AG20443 (cell line): Measurements from ENCODE around the gene STK24.
A peak's percentile ranks its signal among the peaks of the same experiment; 100 is the strongest.

Source experiments
- DNase-seq: peaks from one replicate; pipeline ENCODE4 v3.0.0; 2012; ENCODE audit warnings: low spot score, mixed read lengths

Gene STK24

DNA sequence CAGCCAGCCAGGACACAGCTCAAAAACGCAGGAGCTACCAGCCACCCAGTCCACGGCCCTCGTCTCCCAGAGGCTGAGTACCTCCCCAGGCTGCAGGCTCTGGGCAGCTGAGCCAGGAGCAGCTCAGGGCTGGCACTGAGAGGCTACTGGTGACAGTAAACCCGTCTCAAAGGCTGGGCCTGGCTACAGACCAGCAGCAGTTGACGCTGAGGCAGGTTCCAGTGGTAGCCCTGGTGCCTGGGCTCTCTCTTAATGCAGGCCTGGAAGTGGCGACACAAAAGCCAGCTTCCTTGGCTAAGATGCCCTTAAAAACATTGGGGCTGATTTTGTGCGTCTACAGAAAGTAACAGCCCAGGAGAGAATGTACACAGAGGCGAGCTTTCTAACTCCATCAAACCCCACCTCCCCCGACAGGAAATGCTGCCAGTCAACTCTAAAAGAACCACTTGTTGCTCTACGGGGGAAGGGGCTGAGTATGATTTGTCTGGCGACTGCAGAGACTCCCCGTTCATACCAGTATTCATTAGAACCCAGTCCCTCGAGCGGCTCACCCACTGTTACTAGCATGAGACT, 126.3 kb downstream of the STK24 start:
- DNase-seq: no peak

DNA sequence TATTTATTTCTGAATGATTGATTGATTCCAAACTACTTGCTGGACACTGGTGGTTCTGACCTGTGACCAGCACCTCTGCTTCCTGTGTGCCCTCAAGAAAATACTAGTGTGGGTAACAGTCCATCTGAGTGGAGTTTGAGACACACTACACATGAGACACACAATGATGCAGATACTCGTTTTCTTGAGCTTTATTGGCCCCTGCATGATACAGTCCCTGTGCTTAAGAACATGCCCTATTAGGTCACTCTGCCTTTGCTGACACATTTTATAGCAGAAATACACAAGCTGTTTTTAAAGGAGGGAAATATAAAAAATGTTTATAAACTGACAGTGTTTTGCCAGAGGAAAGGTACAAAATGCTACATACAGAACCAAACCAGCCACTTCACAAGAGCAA, 126.9 kb downstream of the STK24 start:
- no peak for DNase-seq

GRCh38 chr13:98449273-98449672, 127.6 kb downstream of the STK24 start:
- no peak for DNase-seq

- no peak for DNase-seq
These were observed 128.3 kb downstream of the STK24 start for GRCh38 chr13:98448642-98448928.

DNA sequence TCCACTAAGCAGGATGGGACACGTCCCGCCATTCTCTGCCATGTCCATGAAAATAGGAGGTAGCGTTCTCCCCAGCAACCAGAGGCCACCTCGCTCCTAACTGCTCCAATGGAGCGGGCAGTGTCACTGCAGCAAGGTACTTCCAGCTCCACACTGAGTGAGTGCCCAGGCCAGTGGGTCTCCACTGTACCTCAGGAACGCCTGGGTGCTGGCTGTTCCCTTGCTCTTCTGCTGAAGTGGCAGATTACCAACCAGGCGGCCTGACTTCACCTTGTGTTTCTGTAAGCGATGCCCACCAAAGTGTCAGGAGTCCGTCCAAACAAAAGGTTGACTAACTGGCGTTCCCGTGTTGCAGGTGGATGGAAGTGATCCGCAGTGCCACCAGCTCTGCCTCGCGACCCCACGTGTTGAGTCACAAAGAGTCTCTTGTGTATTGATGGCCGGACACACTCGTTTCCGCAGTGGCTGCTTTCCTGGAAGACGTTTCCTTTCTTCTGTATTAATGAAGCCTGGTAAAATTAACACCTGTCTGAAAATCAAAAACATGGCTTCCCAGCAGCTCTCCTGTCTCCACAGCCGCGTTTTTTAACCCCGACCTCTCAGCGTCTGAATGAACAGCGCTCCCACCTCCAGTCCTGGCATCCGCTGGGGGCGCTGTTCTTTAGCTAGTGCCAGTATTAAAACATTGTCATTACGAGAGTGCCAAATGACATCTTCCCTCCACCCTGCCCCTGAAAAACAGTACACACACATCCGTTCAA, 128.8 kb downstream of the STK24 start:
- DNase-seq: peak; percentile 56

- DNase-seq: no peak
These were observed 129.8 kb downstream of the STK24 start for GRCh38 chr13:98447130-98447529.

DNA sequence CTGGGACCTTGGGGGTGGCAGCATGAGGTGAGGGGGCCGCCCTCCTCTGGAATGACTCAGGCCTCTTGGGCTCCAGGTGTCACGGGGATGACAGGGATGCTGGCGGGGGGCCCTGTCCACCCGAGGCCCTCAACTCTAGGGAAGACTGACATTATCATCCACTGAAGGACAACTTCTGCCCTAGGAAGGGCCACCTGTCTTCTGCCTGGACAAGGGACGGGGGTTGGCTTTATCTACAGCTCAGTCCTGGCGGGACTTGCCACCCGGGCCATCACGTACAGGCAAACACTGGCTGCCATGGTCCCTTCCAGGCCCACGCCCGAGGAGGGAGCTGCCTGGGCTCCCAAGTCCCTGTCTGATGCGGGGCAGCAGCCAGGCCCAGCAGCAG, 130.7 kb downstream of the STK24 start:
- DNase-seq: no peak

GRCh38 chr13:98445340-98446233, 131.3 kb downstream of the STK24 start:
- DNase-seq: peak; percentile 85

GRCh38 chr13:98444381-98444780, 132.5 kb downstream of the STK24 start:
- DNase-seq: no peak

DNA sequence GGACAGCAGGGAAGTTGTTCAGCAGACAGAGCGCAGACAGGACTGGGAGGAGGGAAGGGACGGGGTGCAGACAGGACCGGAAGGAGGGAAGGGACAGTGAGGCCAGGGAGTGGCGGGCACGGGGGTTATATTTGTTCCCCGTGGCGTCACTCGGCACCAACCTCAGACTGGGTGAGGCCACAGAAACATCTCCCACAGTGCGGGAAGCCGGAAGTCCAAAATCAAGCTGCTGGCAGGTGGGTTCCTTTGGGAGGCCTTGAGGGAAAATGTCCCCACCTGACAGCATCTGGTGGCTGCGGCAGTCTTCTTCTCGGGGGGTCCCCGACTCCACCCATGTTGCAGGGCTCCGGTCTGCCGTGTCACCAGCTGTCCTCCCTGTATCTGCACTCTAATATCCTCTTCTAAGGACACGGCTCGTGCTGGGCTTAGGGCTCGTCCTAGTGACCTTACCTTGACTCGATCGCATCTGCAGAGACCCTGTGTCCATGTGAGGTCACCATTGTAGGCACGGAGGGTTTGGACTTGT, 133.0 kb downstream of the STK24 start:
- DNase-seq: peak; percentile 26

DNA sequence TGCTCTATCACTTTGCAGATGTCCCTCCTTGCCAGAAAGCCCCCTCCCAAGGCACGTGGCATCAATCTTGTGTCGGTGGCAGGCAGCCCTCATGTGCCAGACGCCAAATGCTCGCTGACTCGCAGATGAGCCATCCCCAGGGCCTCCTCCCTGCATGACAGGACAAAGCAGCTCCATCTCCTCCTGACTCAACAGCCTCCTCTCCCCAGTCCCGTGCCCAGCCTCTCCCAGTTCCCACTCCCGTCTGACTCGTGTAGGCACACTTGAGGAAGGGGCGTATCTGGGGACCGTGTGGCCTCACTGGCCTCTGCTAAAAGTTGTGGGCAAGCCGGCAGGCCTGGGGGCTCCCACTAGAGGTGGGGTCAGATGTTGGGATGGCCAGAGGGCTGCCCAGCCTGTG, 133.6 kb downstream of the STK24 start:
- peak; percentile 94 for DNase-seq

- DNase-seq: no peak
These were observed 134.3 kb downstream of the STK24 start for GRCh38 chr13:98442391-98443230.

GRCh38 chr13:98441056-98441676, 135.7 kb downstream of the STK24 start:
- DNase-seq: no peak

DNA sequence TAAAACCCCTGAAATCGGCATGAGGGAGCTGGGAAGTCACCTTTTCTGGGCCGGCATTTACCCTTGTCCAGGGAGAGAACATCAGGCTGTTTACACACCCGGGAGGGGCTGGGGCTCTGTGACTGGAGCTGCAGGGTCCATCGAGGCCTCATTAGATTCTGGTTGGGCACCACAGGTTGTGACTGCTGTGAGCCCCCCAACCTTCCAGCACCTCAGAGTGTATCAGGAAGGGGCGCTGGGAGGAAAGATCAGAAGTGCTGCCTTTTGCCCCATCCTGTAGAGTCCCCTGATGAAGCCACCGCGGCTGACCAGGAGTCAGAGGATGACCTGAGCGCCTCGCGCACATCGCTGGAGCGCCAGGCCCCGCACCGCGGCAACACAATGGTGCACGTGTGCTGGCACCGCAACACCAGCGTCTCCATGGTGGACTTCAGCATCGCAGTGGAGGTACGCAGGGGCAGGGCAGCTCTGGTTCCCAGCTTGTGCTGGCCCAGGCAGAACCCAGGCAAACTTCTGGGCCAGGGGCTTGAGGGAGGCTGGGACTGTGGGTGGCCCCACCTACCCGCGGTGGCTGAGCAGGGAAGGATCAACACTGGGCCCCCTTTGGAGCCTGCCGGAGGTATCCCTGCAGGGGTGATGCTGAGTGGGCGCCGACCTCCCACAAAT, 136.4 kb downstream of the STK24 start:
- no peak for DNase-seq

DNA sequence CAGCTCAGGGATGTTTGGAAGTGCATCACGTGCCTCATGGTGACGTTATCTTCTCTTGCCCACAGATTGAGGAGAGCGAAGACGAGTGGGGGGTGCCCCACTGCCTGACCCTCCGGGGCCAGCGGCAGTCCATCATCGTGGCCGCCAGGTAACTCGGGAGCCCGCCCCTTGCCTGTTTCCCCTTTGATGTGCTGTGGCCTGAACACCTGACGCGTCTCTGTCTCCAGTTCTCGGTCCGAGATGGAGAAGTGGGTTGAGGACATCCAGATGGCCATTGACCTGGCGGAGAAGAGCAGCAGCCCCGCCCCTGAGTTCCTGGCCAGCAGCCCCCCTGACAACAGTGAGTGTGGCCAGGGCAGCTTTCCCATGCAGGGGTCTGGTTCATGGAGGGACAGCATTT, 137.0 kb downstream of the STK24 start:
- DNase-seq: no peak

DNA sequence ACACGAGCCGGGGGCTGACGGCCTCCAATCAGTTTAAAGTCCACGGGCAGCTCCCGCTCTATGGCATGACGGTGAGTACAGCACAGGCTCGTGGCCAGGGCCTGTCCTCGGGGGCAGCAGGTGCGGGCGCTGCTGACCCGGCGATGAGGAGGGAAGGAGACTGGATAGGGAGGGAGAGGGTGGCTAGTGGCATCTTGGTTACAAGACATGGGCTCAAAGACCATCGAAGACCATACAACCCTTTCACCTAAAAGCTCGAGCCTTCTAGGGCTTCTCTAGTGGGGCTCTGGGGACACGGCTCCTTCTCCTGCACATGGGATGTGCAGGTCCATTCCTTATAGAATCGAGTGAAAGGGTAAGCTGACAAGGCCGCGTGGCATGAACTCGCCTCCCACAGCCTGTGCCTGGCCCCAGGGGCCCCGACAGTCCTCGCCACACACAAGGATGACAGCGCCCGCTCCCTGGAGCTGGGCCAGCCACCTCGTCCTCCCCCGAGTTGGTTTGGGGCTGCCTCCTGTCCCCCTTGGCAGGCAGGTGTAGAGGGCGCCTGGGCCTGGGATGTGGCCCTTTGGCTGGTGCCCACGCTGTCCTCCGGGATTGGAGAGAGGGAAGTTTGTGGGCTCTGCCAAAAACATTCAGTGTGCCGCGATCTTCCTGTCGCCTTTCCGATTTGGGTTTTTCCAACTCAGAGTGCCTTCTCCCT, 137.6 kb downstream of the STK24 start:
- no peak for DNase-seq

DNA sequence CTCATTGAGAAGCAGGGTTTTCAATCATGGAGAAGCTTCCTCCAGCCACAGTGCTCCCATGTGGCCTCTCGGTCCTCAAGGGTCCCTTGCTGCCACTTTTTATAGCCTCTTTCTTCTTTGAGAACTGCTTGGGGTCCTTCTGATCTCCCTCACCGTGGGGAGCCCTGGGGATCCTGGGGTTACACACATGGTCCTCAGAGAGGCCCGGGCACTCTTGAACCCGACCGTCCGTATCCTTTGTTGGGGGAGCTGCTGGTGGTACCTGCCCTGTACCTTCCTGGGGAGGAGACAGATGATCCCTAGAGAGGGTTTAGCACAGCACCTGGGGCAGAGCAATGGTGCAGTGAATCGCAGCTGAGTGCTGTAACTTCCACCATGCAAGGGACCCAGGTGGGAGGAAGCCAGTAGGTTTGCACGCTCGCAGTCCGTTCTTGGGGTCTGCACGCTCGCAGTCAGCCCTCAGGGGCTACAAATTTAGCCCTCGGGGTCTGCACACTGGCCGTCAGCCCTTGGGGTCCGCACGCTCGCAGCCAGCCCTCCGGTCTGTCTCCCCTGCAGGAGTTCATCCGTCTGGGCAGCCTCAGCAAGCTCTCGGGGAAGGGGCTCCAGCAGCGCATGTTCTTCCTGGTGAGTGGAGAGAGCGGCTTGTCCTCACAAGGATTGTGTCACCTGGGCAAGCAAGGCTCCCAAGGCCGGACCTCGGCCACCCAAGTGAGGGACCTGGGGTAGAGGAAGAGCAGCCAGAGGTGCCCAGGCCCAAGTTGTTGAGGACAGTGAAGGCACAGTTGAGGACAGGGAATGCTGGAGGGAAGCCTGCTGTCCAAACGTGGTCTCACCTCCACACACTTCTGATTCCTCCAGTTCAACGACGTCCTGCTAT, 138.4 kb downstream of the STK24 start:
- no peak for DNase-seq

DNA sequence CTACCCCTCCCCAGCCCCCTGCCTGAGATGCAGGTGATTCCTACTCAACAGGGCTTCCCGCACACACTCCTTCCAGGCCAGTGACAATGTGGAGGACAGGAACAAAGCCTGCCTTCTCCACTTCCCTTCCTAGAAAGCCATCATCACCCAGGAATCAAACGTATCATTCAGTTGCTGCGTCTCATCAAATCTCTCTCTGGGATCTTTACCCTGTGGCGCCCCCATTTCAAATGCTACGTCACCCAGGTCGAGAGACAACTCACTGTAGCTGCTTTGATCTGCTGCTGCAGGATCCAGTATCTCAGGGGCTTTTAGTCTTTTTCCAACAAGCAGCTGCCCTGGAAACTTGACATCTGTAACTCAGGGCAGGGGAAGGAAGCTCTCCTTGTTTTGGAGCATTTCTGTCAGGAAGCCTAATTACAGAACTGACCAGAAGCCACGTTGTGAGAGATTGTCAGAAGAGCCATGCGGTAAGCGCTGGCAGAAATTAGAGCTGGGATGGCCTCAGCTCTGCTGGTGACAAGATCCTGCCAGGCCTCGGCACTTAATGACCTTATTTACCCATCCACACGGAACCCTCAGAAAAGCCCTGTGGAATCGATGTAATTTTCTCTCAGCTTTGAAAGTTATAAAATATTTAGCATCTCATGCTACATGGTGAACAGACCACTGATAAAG, 140.5 kb downstream of the STK24 start:
- no peak for DNase-seq

DNA sequence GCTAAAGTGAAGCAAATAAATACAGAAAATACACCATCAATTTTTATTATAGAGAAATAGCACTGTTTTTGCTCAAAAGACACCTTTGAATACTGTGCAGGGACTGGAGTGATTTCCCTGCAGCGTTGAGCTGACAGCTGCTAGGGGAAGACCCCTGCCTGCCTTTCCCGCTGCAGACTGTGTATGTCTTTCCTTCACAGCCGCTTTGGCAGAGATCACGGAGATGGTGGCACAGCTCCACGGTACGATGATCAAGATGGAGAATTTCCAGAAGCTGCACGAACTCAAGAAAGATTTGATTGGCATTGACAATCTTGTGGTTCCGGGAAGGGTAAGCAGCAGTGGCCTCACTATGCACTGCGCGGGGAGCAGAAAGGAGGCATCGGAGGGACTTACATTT, 141.5 kb downstream of the STK24 start:
- no peak for DNase-seq
